Esophagus squamous epithelium (tissue), 5 donors: ENCODE measurements around the gene MTFMT. TPM values are rescaled to one million over a fixed set of nuclear protein-coding genes. Genes with fewer than 3 reads are reported as not detected.

Source experiments
- DNase-seq: peaks from one replicate; lab custom pipeline; 2025; lab: John Stamatoyannopoulos, UW
- H3K27ac ChIP-seq, 4 donors: fragments of 200-600 bp; sonication (generic); one replicate each; pipeline ENCODE4 v1.5.1; 2016 to 2019; ENCODE audit warnings: mild to moderate bottlenecking in 1 of 4
- H3K27me3 ChIP-seq, 4 donors: fragments of 200-600 bp; sonication (generic); 1 replicate in 3 of 4; 2 replicates in 1 of 4; pipeline versions ENCODE4 v1.5.1 to v1.6.0; 2017 to 2021; ENCODE audit warnings: antibody characterized with exemption in 1 of 4
- H3K36me3 ChIP-seq, 3 donors: fragments of 200-600 bp; sonication (generic); one replicate each; pipeline ENCODE4 v1.5.1; 2016 to 2019
- H3K4me1 ChIP-seq, 3 donors: fragments of 200-600 bp; sonication (generic); one replicate each; pipeline ENCODE4 v1.5.1; 2017 to 2019
- H3K4me3 ChIP-seq, 4 donors: fragments of 200-600 bp; sonication (generic); 1 replicate in 3 of 4; 2 replicates in 1 of 4; pipeline ENCODE4 v1.5.1; 2016 to 2019; ENCODE audit warnings: mild to moderate bottlenecking in 2 of 4, moderate library complexity in 1 of 4
- H3K9me3 ChIP-seq, 3 donors: fragments of 200-600 bp; sonication (generic); one replicate each; pipeline ENCODE4 v1.5.1; 2016 to 2019
- CTCF ChIP-seq, 6 experiments: fragments of 450-650 bp in 4 of 6; fragments of 200-600 bp in 2 of 6; sonication (generic) in 2 of 6; IDR thresholded peaks; one replicate each; pipeline ENCODE4 v1.5.1; 2016 to 2019; ENCODE audit warnings: antibody characterized with exemption in 6 of 6, mild to moderate bottlenecking in 4 of 6, moderate library complexity in 4 of 6
- POLR2A ChIP-seq, 4 donors: fragments of 450-650 bp; IDR thresholded peaks; one replicate each; pipeline ENCODE4 v1.6.1; 2017; ENCODE audit warnings: antibody characterized with exemption in 4 of 4, mild to moderate bottlenecking in 4 of 4, moderate library complexity in 3 of 4
- WGBS, 2 donors: methylation state at CpG; one replicate each; pipeline ENCODE4 v1.1.5; 2018; 5-methylcytosine and 5-hydroxymethylcytosine counted together
- intact Hi-C: fragments of 100-400 bp; cut with DNase I; formaldehyde crosslinking; loops from one replicate; pipeline ENCODE4 v1.15.0; 2022
- total RNA-seq, 4 donors: library from RNA; depleted of rRNA; stranded (reverse); fragments of >200 nt; gene quantifications; one replicate each; pipeline ENCODE4 v1.1.0, GENCODE V29; 2016
- donor health status: DM: yes; HTN: yes; CAD: no.

The MTFMT gene
- total RNA-seq, 4 donors from 2014 or later, result 12.8 to 21.0 (median 17.8) TPM

DNA sequence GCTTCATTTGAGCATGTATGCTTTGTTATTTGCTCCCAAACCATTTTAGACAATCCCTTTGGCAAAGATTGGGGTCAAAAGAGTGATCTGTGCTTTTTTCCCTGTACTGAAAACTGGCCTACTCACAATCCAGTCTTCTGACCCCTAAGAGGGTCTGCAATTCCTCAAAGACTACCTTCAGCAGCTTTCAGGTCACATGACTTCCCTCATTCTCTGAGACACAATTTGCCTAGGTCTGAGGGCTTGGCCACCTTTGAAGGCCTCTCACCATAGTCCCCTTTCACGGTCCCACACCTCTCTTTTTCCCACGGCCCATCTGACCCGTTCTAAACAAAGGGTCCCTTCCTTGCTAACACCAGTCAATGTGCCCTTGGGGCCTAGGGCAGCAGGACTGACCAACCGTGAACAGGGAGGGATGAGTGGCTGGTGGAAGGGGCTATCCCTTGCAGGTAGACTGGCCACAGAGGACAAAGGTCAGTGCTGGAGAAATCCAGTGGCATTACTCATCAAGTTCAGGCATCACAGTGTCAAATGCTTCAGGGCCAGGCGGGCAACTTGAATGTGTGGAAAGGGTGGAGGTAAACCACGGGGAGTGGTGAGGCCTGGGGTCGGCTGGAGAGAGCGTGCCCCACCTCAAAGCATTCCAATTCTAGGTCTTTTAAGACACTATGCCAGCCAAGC is 27.6 kb upstream of the MTFMT start:
- Histone ChIP-seq H3K36me3 (peaks cover 0 to 27% (median 0%) of the 10 kb centered on the region in 3 donors), H3K9me3 (no peaks in the 10 kb centered on the region), H3K4me3 (no peak overlapping the region), H3K4me1 (peaks cover 13 to 66% (median 25%) of the 10 kb centered on the region in 3 donors), H3K27ac (peak overlapping the region in 3 of 4 donors; percentile 56 to 80 (median 75)), H3K27me3 (no peaks in the 10 kb centered on the region)
- no peak for TF ChIP-seq CTCF (IDR thresholded peaks at IDR 0.05)
- TF ChIP-seq POLR2A (IDR thresholded peaks at IDR 0.05), result no peak
- 57 to 85% methylated on average over 5 to 6 of the region's 8 CpGs for WGBS, 2 donors
- intact Hi-C loops, result loop anchor here (10.0 kb wide), 1 partner anchor 218 kb away; no protein-coding TSS in a partner anchor
- DNase-seq, result no peak

DNA sequence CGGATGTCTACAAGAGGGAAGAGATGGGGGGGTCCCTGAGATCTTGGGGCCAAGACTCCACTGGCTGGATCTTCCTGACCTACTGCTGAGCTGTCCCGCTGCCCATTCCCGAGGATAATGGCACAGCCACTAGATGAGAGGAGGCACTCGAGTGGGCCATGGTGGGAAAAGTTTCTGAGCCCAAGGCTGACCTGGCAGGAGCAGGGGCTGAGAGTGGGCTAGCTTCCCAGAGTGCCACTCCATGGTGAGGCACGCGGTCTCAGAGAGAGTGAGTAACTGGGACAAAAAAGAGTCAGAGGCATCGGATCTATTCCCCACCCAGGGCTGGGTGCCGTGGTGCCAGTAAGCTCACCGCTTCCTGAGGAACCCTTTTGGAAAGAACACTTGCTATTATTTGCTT is 26.7 kb upstream of the MTFMT start:
- H3K4me3 ChIP-seq, result no peak overlapping the region
- H3K27me3 ChIP-seq, result no peaks in the 10 kb centered on the region
- no peak for DNase-seq
- TF ChIP-seq CTCF (IDR thresholded peaks at IDR 0.05), result no peak
- no peak for TF ChIP-seq POLR2A (IDR thresholded peaks at IDR 0.05)
- peak overlapping the region in 3 of 4 donors; percentile 56 to 80 (median 75) for H3K27ac ChIP-seq
- peaks cover 0 to 27% (median 0%) of the 10 kb centered on the region in 3 donors for H3K36me3 ChIP-seq
- no peaks in the 10 kb centered on the region for H3K9me3 ChIP-seq
- intact Hi-C loops, result loop anchor here (10.0 kb wide), 1 partner anchor 219 kb away; no protein-coding TSS in a partner anchor
- peaks cover 13 to 57% (median 22%) of the 10 kb centered on the region in 3 donors for H3K4me1 ChIP-seq
- 79 to 80% methylated on average over 5 to 9 of the region's 9 CpGs for WGBS, 2 donors

- Histone ChIP-seq H3K27me3 (no peaks in the 10 kb centered on the region), H3K4me3 (no peak overlapping the region), H3K27ac (peak overlapping the region; percentile 41 to 80 (median 66)), H3K36me3 (peaks cover 0 to 27% (median 0%) of the 10 kb centered on the region in 3 donors), H3K4me1 (peaks cover 10 to 51% (median 18%) of the 10 kb centered on the region in 3 donors), H3K9me3 (no peaks in the 10 kb centered on the region)
- intact Hi-C loops, result loop anchor here (10.0 kb wide), 1 partner anchor 219 kb away; no protein-coding TSS in a partner anchor
- TF ChIP-seq POLR2A (IDR thresholded peaks at IDR 0.05) (no peak), CTCF (IDR thresholded peaks at IDR 0.05) (no peak)
- 20 to 42% methylated on average over 1 to 6 of the region's 6 CpGs for WGBS, 2 donors
- DNase-seq, result no peak
Measured at GRCh38 chr15:65055201-65055870, 25.9 kb upstream of the MTFMT start.

GRCh38 chr15:65054333-65055200 is 25.1 kb upstream of the MTFMT start:
- H3K4me3 ChIP-seq, result no peak overlapping the region
- no peaks in the 10 kb centered on the region for H3K9me3 ChIP-seq
- H3K4me1 ChIP-seq, result peaks cover 13 to 53% (median 26%) of the 10 kb centered on the region in 3 donors
- TF ChIP-seq POLR2A (IDR thresholded peaks at IDR 0.05) (no peak), CTCF (IDR thresholded peaks at IDR 0.05) (peak; percentile 67 to 95 (median 89))
- peak overlapping the region; percentile 41 to 80 (median 66) for H3K27ac ChIP-seq
- H3K27me3 ChIP-seq, result no peaks in the 10 kb centered on the region
- DNase-seq, result no peak
- H3K36me3 ChIP-seq, result peaks cover 0 to 27% (median 0%) of the 10 kb centered on the region in 3 donors
- intact Hi-C loops, result loop anchor here (10.0 kb wide), 1 partner anchor 220 kb away; no protein-coding TSS in a partner anchor
- WGBS, 2 donors, result 0 to 70% methylated on average over 1 to 12 of the region's 26 CpGs
